ENCODE data around the gene JUP.
A peak's percentile ranks its signal among the peaks of the same experiment; 100 is the strongest.

- TF ChIP-seq POLR2A (IDR thresholded peaks at IDR 0.05) (peak; percentile 20), CTCF (IDR thresholded peaks at IDR 0.05) (no peak)
Observed at GRCh38 chr17:41734139-41734948, 52.2 kb downstream of the JUP start, which contains the start of gene HAP1.
